CD4-positive, alpha-beta T cell treated with Interleukin-6 at 100 ng/mL for 8 hours (primary cell): ENCODE measurements around the gene AJUBA.
A peak's percentile ranks its signal among the peaks of the same experiment; 100 is the strongest.
"Not testable (repeated sequence)": the region's sequence is repeated elsewhere in the genome, so short reads cannot be mapped to it uniquely, and the experiment has no call there.

Experiments used
- DNase-seq: peaks from one replicate; pipeline ENCODE4 v3.0.0-alpha.2; 2020; ENCODE audit warnings: mixed read lengths, low spot score

Gene AJUBA

DNA sequence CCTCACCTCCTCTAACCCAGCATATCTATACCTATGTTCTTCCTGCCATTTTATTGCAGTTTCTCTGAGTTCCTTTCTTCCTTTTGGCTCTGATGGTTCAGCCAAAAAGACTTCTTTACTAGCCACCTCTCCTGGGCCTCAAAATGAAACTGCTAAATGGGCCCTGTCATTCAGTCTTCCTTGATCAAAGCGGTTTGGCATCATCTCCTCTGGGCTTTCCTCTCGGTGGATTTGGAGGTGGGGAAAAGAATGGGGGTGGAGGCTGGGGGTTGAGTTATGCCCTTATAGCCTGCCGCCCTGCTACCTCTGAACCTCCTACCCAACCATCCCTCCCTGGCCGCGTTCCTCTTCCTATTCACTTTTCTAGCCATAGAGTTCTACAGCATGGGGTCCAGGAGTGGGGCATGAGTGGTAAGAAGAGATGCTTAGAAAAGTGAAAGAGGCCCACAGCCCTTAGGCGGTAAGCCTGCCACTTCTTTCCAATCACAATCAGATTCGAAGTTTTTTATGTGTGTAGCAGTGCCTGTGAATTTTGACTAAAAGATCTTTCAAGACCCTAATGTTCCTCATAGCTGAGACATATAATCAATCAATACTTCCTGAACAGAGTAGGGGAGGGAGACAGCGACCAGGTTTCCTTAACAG, 2.5 kb downstream of the AJUBA start:
- no peak for DNase-seq

DNA sequence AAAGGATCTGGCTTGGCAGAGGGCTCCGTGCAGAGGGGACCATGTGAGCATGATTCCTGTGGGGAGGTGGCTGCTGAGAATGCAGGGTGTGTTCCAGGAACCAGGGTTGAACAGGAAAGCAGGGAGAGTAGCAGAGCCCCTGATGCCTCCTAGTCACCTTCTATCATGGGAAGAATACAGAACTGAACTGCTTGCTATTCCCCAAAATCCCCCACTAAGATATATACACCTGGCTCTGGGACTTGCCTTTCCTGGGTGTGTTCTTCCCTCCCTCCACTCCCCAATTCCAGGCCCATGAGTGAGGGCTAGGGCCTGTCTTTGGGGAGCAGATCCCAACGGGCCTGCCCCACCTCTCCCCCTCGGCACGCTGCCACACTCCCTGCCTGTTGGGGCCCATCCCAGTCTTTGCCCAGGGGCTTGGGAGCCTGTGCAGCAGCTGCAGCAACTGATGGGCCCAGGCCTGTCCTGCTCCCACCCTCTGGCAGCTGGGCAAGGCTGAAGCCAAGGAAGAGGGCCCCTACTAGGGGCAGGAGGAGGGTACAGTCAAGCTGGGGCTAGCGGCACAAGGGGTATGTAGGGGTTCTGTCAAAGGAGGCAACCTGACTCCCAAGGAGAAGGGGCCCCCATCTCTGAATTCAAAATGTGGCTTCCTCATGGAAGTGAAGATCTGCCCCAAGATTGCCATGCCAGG, 3.2 kb downstream of the AJUBA start:
- DNase-seq, result no peak

DNA sequence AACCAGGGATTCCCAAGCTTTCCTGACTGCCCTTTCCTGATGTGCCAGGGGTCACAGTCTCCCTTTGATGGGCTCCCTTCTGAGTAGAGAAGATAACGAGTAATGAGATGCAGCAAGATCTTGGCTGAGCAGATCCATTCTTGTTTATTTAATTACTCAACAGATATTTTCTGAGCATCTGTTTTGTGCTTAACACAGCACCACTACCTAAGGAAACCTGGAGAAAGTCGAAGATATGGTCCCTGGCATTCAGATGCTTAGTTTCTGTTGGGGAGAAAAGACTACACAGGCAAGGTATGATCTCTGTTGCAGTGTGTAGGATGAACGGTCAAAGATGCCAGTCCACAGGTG, 3.9 kb downstream of the AJUBA start:
- DNase-seq, result no peak

- no peak for DNase-seq
These were observed 4.5 kb downstream of the AJUBA start for GRCh38 chr14:22977684-22978486.

GRCh38 chr14:22977434-22977683, 5.0 kb downstream of the AJUBA start:
- no peak for DNase-seq

- DNase-seq, result no peak
These were observed 5.5 kb downstream of the AJUBA start for GRCh38 chr14:22976620-22977433.

- DNase-seq, result no peak
These were observed 7.6 kb downstream of the AJUBA start for GRCh38 chr14:22974530-22975313.

GRCh38 chr14:22973217-22974032, 8.9 kb downstream of the AJUBA start:
- peak; percentile 31 for DNase-seq

DNA sequence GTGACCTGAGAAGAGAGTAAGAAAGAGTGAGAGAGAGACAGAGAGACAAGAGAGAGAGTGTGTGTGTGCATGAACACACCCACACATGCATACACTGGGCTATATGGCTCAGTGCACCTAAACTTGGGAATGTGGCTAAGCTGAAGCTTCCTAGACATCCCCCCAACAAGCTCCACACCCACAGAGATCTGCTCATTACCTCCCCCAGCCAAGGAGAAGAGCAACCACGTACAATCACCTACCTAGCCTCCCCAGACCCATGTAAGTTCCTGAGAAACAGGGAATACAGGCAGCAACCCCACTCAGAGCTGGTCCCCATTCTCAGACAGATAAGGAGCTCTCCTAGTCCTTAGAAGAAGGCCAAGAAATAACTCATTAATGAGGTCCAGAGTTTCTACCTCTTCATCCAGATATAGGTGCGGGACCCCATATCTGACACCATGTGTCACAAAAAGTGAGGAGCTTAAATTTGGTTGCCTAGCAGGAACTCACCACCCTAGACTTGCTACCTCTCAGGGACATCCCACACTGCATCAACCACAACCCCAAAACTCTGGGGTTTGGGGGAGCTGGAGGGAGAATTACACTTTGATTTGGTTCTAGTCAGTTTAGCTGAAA, 9.9 kb downstream of the AJUBA start:
- no peak for DNase-seq

- no peak for DNase-seq
These were observed 11.2 kb downstream of the AJUBA start for GRCh38 chr14:22971152-22971551.

DNA sequence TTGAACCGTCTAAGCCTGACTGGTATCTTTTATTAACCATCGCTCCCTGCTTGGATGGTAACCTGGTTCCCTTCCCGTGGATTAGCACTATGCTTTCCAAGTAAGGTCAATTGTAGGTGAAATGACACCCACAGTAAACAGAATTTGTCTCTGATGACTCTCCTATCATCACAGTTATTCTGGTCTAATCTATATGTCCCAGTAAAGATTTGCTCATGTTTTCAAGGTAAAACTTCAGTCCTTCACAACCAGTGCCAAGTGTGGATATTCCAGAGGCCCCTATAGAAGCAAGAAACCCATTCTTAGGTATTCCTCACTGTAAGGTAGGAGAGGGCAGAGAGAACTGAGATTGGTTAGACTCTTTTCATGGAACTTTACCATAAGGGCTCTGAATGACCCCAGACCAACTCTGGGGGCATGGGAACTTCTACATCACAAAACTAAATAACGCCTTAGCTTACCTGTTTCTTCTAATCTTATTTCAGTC, 15.5 kb downstream of the AJUBA start:
- no peak for DNase-seq

- not testable (repeated sequence) for DNase-seq
These were observed 16.2 kb downstream of the AJUBA start for GRCh38 chr14:22965916-22966782.

DNA sequence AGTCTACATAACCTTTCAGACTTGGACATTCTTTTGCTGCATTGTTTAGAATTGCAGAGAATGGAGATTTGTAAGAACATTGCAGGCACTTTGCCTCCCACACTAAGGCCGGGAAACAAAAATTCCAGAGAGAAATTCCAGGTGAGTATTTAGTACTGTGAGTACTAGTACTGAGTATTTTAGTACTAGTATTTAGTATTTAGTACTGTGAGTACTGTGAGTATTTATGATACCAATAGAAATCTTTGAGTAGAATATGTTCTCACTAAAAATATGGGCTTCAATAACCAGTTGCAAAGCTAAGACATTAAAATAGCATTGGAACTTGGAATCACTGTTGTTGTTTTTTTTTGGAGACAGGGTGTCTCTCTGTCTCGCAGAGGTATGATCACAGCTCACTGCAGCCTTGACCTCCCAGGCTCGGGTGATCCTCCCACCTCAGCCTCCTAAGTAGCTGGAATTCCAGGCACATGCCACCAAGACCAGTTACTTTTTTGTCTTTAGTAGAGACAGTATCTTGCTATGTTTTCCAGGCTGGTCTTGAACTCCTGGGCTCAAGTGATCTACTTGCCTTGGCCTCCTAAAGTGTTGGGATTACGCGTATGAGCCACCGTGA, 20.2 kb downstream of the AJUBA start:
- no peak for DNase-seq

DNA sequence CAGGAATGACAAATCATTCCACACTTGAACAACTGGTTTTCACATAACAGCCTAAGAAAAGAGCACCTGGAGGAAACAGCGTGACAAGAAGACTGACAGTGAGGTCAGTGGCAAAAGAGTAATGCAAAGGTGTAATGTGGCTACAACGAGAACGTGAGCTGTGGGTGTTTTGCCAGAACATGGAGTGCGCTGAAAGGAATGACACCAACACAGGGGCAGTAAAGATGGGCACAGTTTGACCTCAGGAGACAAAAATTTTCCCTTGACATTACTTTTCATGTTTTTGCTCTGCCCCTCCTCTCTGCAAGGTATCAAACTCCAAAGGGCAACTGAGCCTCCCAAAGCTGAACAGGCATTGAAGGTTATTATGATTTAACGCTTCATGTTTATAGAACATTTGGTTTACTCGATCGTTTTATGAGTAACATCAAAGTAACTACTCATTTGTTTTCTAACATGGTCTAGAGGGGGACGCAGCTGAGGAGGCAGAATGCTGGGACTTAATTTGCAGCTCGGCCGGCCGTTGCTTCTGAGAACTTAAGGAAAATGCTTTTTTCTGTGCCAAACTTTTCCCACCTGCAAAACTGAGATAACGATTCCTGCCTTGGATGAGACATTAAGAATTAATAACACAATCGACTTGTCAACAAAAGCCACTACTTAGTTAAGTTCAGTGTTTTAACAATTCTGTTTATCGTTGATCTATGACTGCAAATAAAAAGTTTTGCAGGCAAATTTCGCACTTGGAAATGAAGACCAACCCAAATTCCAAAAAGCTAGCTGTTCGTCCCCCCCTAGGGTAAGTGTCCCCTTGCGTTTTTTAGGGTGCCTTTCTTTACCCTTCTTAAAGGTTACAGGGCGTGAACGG, 26.4 kb downstream of the AJUBA start:
- no peak for DNase-seq

GRCh38 chr14:22952418-22952817, 29.9 kb downstream of the AJUBA start:
- DNase-seq, result no peak

DNA sequence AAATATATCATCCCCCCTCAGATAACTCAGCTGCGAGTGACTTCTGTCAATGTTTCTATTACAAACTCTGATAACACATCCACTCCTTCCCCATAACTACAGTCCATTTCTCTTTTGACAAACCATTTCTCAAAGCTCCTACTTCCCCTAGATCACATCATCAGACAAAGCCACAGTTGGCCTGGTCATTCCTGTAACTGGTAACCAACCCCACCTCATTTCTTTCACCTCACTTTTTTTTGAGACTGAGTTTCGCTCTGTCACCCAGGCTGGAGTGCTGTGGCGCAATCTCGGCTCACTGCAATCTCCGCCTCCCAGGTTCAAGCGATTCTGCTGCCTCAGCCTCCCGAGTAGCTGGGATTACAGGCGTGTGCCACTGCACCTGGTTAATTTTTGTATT, 30.6 kb downstream of the AJUBA start:
- DNase-seq, result not testable (repeated sequence)

GRCh38 chr14:22945642-22946041, 36.7 kb downstream of the AJUBA start:
- DNase-seq, result no peak

- no peak for DNase-seq
These were observed 42.7 kb downstream of the AJUBA start for GRCh38 chr14:22939684-22940083.
